IPS-15b (cell line): ENCODE data around the gene C16orf95.

Experiments
- H3K27me3 ChIP-seq: one replicate; pipeline ENCODE4 v1.6.1; 2013; ENCODE audit warnings: low read length; ENCODE audit not compliant: control insufficient read depth, insufficient read depth
- H3K36me3 ChIP-seq: one replicate; pipeline ENCODE4 v1.6.1; 2013; ENCODE audit warnings: low read length; ENCODE audit not compliant: control insufficient read depth, insufficient read depth
- H3K4me1 ChIP-seq: one replicate; pipeline ENCODE4 v1.6.1; 2013; ENCODE audit warnings: mild to moderate bottlenecking, low read length; ENCODE audit not compliant: control insufficient read depth, insufficient read depth
- H3K4me3 ChIP-seq: one replicate; pipeline ENCODE4 v1.5.1; 2013; ENCODE audit warnings: low read depth, low read length
- H3K9ac ChIP-seq: one replicate; pipeline ENCODE4 v1.6.1; 2013; ENCODE audit warnings: low read depth, mild to moderate bottlenecking, low read length
- H3K9me3 ChIP-seq: one replicate; pipeline ENCODE4 v1.6.1; 2013; ENCODE audit warnings: mild to moderate bottlenecking, low read length; ENCODE audit not compliant: control insufficient read depth, insufficient read depth

The C16orf95 gene

DNA sequence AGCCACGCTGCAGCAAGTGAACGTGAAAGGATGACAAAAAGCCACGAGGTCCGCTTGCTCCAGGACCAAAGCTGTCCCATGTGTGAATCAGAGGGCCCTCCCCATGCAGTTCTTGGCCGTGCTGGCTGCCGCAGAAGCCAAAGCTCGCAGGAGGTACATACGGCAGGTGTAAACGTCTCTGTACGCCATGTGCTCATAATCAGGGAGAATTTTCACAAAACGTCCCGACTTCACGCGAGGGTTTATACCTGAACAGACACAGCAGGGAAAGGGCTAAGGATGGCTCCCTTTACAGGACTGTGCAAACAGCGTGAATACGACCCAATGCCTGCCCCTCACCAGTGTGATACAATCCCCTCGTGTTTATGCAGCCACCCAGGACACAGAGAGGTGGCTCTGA is 41.1 kb upstream of the C16orf95 start:
- no peaks in the 10 kb centered on the region for H3K9me3 ChIP-seq
- H3K27me3 ChIP-seq = no peaks in the 10 kb centered on the region
- H3K36me3 ChIP-seq = peaks cover 13% of the 10 kb centered on the region

DNA sequence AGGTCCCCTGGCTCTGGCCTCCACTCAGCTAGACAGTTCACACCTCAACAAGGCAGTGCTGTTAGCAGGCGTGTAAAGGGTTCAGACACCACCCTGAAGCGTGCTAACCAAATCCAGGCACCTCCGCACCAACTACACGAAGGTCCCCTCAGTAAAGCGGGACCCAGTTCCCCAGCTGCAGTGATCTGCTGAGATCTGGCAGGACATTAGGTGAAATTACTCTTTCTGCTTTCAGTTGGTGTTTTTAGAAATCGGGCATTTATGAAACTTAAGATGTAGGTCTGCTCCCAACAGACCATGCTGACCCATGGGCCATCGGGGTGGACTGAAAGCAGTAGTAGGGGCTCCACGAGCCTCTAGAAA is 39.3 kb upstream of the C16orf95 start:
- peaks cover 18% of the 10 kb centered on the region for H3K36me3 ChIP-seq

More for the DNA sequence above, 41.1 kb upstream of the C16orf95 start:
- no peak overlapping the region for H3K9ac ChIP-seq
- H3K4me1 ChIP-seq = no peaks in the 10 kb centered on the region
- no peak overlapping the region for H3K4me3 ChIP-seq

DNA sequence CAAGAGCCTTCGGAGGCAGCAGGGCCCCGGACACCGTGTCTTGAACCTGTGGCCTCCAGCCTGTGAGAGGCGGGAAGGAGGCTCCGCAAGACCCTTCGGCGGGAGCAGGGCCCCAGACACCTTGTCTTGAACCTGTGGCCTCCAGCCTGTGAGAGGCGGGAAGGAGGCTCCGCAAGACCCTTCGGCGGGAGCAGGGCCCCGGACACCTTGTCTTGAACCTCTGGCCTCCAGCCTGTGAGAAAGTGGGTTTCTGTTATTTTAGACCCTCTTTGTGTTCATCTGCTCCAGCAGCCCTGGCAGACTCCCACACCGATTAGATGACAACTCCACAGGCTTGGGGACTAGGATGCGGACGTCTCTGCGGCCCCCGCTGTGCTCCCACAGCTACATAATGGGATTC is 36.4 kb upstream of the C16orf95 start:
- Histone ChIP-seq H3K9me3 (no peaks in the 10 kb centered on the region), H3K36me3 (peaks cover 18% of the 10 kb centered on the region), H3K9ac (no peak overlapping the region), H3K4me3 (no peak overlapping the region), H3K27me3 (no peaks in the 10 kb centered on the region), H3K4me1 (no peaks in the 10 kb centered on the region)

More for the DNA sequence above, 39.3 kb upstream of the C16orf95 start:
- H3K27me3 ChIP-seq = no peaks in the 10 kb centered on the region
- no peak overlapping the region for H3K4me3 ChIP-seq
- H3K9ac ChIP-seq = no peak overlapping the region
- no peaks in the 10 kb centered on the region for H3K9me3 ChIP-seq
- H3K4me1 ChIP-seq = no peaks in the 10 kb centered on the region

DNA sequence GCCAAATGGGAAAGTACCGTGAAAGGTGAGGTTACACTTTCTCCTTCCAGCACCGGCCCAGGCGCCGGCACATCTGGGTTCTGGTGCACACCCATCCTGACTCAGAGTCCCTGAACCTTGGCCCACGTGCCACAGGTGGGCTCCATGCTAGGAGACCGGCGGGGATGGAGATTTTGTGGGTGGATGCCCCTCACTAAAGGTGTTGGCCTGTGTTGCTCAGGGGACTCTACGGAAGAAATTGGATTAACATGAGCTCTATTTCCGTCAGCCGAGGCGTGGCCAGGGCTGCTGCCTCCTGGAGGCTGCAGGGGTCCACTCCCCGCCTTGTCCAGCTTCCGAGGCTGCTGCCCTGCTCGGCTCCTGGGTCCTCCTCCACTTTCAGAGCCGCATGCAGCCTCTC is 35.6 kb upstream of the C16orf95 start:
- H3K27me3 ChIP-seq = no peaks in the 10 kb centered on the region
- no peaks in the 10 kb centered on the region for H3K9me3 ChIP-seq
- no peaks in the 10 kb centered on the region for H3K4me1 ChIP-seq
- H3K36me3 ChIP-seq = peaks cover 13% of the 10 kb centered on the region
- H3K4me3 ChIP-seq = no peak overlapping the region
- no peak overlapping the region for H3K9ac ChIP-seq

DNA sequence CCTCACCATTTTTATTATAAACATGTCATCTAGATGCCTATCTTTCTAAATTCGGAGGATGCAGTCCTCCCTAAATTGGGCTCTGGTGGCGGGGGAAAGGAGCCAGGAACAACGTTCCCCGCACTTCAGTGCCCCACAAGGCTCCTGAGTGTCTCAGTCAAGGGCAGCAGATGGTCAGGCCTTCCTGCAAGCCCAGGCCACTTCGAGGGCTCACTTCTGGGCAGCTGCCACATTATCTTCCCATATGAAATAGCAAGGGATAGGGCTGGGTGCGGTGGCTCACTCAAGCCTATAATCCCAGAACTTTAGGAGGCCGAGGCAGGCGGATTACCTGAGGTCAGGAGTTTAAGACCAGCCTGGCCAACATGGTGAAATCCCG is 34.1 kb upstream of the C16orf95 start:
- Histone ChIP-seq H3K27me3 (no peaks in the 10 kb centered on the region), H3K9me3 (no peaks in the 10 kb centered on the region), H3K4me3 (no peak overlapping the region), H3K36me3 (peaks cover 10% of the 10 kb centered on the region), H3K9ac (no peak overlapping the region), H3K4me1 (no peaks in the 10 kb centered on the region)

DNA sequence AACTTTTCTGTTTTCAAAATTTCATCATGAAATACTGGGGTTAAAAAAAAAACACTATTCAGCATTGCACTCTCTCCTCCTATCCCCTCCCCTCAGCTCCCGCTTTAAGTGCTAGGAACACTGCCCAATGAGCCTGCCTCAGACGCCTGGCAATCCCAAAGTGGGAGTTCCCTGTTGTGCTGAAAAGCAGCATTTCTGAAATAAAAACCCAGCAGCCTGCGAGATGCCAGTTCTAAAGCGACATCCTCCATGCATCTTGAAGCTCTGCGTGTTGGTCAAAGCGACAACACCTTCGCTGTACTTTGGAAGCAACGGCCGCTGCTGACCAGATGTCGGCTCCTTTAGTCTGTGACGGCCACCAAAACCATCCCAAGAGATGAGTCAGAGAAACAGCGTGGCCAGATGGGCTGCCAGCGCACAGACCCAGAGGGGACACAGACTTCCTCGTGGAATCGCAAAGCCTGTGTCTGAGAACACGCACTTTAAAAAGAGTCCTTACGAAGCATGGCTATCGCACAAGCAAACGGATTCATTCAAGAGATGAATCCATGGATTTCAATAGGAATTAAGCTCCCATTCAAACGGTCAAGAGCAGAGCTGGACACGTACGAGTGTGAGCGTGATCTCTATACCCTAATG is 33.6 kb upstream of the C16orf95 start:
- Histone ChIP-seq H3K9me3 (no peaks in the 10 kb centered on the region), H3K4me1 (no peaks in the 10 kb centered on the region), H3K27me3 (no peaks in the 10 kb centered on the region), H3K4me3 (no peak overlapping the region), H3K9ac (no peak overlapping the region), H3K36me3 (peaks cover 8% of the 10 kb centered on the region)

DNA sequence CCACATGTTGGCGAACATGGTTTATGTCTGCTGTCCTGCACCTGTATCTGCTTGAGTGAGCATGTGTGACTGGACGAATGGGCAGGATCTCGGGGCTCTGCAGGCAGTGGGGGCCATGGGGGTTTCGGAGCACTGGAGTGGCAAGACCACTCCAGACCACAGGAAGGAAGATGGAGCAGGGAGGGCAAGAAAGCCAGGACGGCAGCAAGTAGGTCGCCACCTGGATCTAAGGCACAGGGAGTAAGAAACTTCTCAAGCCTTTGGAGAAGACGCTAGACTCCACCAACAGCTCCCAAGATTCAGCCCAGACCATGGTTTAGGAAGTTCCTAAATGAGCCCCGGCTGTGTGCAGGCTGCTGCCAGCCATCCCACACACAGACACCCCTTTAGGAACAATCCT is 32.8 kb upstream of the C16orf95 start:
- Histone ChIP-seq H3K36me3 (peaks cover 8% of the 10 kb centered on the region), H3K4me3 (no peak overlapping the region), H3K9me3 (no peaks in the 10 kb centered on the region), H3K27me3 (no peaks in the 10 kb centered on the region), H3K4me1 (no peaks in the 10 kb centered on the region), H3K9ac (no peak overlapping the region)

DNA sequence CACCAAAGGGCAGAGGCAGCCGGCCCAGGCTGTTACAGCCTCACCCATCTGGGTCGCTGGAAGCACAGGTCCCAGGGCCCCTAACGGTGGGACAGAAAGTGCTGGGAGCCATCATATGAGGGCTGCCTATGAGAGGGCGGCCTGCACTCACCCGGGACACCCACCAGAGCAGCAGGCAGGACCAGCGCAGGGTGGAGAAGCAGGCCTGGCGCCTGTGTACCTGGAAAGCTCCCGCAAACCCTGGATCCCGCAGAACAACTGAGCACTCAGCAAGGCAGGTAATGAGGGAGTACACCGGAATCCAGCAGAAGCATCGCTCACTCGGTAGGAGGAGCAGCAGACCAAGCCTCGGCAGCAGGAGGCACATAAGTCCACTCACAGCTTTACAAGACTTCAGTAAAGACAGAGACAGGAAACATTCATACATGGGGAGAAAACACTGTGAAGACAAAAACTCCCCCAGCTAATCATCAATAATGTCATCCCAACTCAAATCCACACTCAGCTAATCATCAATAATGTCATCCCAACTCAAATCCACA is 31.5 kb upstream of the C16orf95 start:
- H3K27me3 ChIP-seq = no peaks in the 10 kb centered on the region
- no peak overlapping the region for H3K4me3 ChIP-seq
- H3K9me3 ChIP-seq = no peaks in the 10 kb centered on the region
- no peak overlapping the region for H3K9ac ChIP-seq
- H3K36me3 ChIP-seq = peaks cover 8% of the 10 kb centered on the region
- H3K4me1 ChIP-seq = no peaks in the 10 kb centered on the region

DNA sequence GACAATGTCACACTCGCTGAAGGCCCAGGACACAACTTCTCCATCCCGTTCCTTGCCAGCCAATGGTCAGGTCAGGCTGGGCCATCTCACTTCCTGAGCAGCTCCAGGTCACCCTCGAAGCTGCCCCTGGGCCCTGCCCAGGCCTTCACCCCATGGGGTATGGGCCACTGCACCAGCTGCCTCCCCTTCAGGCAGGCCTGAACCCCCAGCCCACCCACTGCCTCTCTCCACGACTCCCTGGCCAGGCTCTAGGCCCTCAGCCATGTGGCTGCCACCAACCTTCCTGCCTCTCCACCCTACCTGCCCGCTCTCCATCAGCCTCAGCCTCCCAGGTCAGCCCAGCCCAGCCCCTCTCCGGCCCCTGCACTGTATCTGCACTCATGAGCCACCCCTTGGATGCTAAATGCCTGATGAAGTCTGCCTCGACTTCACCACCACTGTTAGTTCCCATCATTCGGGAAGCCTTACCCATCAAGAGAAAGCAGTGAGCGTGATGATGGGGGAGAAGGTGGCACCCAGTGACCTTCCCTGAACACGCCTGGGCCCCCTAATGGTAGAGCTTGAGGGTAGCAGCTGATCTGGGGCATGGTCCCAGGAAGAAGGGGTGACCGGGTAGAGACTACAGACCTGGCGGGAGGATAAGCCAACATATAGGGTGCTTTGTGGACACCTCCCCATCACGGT is 30.9 kb upstream of the C16orf95 start:
- H3K4me1 ChIP-seq = no peaks in the 10 kb centered on the region
- no peak overlapping the region for H3K4me3 ChIP-seq
- H3K9ac ChIP-seq = no peak overlapping the region

DNA sequence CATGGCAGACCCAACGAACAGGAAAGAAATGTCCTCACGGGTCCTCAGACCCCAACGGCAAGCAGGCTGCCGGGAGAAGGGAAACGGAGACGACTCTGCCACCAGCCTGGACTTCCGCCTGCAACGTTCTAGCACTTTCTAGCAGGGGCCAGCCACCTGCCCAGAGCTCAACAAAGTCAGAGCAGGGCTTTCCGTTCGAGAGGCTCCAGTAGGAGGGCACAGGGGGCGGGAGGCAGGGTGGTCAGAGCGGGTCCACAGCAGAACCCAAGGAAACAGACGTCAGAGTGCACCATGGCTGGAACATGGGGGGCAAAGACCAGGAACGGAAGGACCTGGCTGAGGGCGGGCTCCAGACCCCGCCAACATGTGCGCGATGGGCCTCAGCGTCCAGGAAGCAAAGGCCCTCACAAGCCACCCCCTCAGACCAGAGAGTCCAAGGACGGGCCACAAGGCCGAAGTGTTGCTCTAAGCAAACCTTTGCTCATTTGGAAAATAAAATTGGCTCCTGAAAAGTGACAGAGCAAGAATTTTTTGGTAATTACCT is 29.4 kb upstream of the C16orf95 start:
- no peaks in the 10 kb centered on the region for H3K27me3 ChIP-seq
- H3K9ac ChIP-seq = no peak overlapping the region
- H3K4me1 ChIP-seq = no peaks in the 10 kb centered on the region
- no peak overlapping the region for H3K4me3 ChIP-seq
- H3K9me3 ChIP-seq = no peaks in the 10 kb centered on the region
- H3K36me3 ChIP-seq = peaks cover 6% of the 10 kb centered on the region

More for the DNA sequence above, 30.9 kb upstream of the C16orf95 start:
- Histone ChIP-seq H3K27me3 (no peaks in the 10 kb centered on the region), H3K9me3 (no peaks in the 10 kb centered on the region), H3K36me3 (peaks cover 6% of the 10 kb centered on the region)

DNA sequence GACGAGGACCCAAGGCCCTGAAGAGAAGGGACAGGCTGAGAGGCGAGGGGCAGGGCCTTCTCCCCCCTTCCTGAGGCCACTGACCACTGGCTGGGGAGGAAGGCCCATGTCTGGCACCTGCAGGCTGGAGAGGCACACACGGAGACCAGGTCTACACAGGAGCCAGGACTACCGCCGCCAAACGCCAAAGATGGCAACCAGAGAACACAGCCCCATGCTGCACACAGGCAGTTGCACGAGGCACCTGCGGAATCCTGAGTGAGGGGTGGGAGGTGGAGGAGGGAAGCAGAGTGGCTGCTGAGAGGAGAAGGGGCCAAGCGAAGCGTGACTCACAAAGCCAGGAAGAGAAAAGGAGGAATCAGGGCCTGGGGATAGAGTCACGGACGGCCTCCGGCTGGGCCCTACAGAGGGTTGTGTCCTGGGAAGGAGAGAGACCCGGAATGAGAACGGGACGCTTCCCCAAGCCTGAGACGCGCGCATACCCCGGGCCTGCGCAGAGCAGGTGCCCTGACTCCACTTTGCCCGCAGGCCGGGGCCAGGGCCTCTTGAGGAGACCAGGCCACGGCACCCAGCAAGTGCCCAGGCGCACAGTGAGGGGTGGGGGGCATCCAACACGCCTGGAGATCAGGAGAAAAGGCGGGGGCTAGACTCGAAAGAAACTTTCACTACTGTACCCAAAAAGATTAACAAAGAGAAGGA is 28.7 kb upstream of the C16orf95 start:
- peaks cover 6% of the 10 kb centered on the region for H3K36me3 ChIP-seq
- H3K4me1 ChIP-seq = no peaks in the 10 kb centered on the region
- no peaks in the 10 kb centered on the region for H3K9me3 ChIP-seq
- H3K4me3 ChIP-seq = no peak overlapping the region
- H3K27me3 ChIP-seq = no peaks in the 10 kb centered on the region
- H3K9ac ChIP-seq = no peak overlapping the region
